ENCODE results near the gene LIX1L. TPM values are rescaled to one million over a fixed set of nuclear protein-coding genes. Genes with fewer than 3 reads are reported as not detected.

The LIX1L gene
- total and polyA plus RNA-seq, 2 of the 13 experiments (the other 11 are each of a cell fraction or from before 2014, with no cell fraction given), result 8.1 to 24.9 TPM

DNA sequence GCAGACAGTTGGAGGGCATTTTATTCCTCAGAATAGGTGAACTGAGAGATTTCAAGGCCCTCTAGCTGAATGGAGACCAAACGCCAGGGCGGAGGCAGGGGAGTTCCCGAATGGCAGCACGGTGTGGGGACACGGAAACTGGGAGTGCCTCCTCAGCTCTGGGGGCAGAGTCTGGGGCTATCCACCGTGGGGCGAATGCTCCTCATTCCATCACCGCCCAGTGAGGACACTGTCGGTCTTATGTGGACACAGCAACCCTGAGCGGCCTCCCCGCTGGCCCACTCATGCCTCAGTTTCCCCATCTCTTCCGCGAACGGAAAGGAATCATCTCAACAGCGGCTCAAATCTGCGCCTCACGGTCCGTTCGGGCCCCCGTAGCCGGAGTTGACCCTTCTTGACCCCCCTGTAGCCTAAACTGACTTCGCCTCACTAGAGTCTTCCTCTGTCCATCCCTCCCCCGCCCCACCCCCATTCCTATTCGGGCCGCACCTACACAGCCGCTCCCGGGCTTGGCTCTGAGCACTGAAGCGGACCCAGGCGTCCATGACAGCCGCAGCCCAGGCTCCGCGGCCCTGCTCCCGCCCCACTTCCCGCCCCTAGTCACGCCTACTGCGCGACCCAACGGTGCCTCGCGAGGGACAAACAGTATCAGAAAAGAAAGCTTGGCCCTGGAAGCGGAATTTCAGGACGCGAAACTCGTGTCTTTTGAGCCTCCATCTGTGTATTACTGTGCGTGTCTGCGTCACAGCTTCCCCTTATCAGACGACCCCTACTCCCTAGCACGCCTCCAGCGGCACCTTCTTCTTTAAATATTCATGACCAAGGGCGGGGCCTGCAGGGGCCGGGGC, 39.4 kb downstream of the LIX1L start, which contains the start of gene PEX11B (continued):
- TF ChIP-seq ZNF331 (CRISPR knock-in tag; IDR thresholded peaks at IDR 0.05) (no peak), ZNF747 (CRISPR knock-in tag; IDR thresholded peaks at IDR 0.05; ENCODE audit: borderline replicate concordance) (no peak), ZNF562 (CRISPR knock-in tag; IDR thresholded peaks at IDR 0.05; ENCODE audit: borderline replicate concordance) (no peak), ZNF160 (CRISPR knock-in tag; IDR thresholded peaks at IDR 0.05) (peak; percentile 64), ZNF737 (CRISPR knock-in tag; IDR thresholded peaks at IDR 0.05; ENCODE audit: borderline replicate concordance) (no peak), ZNF343 (CRISPR knock-in tag; IDR thresholded peaks at IDR 0.05) (no peak), ZFP90 (CRISPR knock-in tag; IDR thresholded peaks at IDR 0.05; ENCODE audit: borderline replicate concordance) (no peak), SATB2 (CRISPR knock-in tag; IDR thresholded peaks at IDR 0.05) (no peak), ZNF777 (CRISPR knock-in tag; IDR thresholded peaks at IDR 0.05) (no peak), ZNF607 (CRISPR knock-in tag; IDR thresholded peaks at IDR 0.05; ENCODE audit: borderline replicate concordance) (no peak), SP1 (IDR thresholded peaks at IDR 0.05) (no peak), SP1 (CRISPR knock-in tag; IDR thresholded peaks at IDR 0.05) (peak; percentile 84), ZNF34 (CRISPR knock-in tag; IDR thresholded peaks at IDR 0.05; ENCODE audit: borderline replicate concordance) (0 out of 2 replicates have a peak, but pooled peaks have one; percentile 70), SNAI1 (CRISPR knock-in tag; IDR thresholded peaks at IDR 0.05; ENCODE audit: borderline replicate concordance) (0 out of 2 replicates have a peak, but pooled peaks have one; percentile 40), RORA (CRISPR knock-in tag; IDR thresholded peaks at IDR 0.05) (no peak), THAP11 (CRISPR knock-in tag; IDR thresholded peaks at IDR 0.05) (peak; percentile 82)
- TF ChIP-seq, protein P1, sequence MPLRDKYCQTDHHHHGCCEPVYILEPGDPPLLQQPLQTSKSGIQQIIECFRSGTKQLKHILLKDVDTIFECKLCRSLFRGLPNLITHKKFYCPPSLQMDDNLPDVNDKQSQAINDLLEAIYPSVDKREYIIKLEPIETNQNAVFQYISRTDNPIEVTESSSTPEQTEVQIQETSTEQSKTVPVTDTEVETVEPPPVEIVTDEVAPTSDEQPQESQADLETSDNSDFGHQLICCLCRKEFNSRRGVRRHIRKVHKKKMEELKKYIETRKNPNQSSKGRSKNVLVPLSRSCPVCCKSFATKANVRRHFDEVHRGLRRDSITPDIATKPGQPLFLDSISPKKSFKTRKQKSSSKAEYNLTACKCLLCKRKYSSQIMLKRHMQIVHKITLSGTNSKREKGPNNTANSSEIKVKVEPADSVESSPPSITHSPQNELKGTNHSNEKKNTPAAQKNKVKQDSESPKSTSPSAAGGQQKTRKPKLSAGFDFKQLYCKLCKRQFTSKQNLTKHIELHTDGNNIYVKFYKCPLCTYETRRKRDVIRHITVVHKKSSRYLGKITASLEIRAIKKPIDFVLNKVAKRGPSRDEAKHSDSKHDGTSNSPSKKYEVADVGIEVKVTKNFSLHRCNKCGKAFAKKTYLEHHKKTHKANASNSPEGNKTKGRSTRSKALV (CRISPR knock-in tag; IDR thresholded peaks at IDR 0.05), result no peak
- TF ChIP-seq, protein P2, sequence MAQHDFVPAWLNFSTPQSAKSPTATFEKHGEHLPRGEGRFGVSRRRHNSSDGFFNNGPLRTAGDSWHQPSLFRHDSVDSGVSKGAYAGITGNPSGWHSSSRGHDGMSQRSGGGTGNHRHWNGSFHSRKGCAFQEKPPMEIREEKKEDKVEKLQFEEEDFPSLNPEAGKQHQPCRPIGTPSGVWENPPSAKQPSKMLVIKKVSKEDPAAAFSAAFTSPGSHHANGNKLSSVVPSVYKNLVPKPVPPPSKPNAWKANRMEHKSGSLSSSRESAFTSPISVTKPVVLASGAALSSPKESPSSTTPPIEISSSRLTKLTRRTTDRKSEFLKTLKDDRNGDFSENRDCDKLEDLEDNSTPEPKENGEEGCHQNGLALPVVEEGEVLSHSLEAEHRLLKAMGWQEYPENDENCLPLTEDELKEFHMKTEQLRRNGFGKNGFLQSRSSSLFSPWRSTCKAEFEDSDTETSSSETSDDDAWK (CRISPR knock-in tag; IDR thresholded peaks at IDR 0.05), result no peak
- TF ChIP-seq, protein P3, sequence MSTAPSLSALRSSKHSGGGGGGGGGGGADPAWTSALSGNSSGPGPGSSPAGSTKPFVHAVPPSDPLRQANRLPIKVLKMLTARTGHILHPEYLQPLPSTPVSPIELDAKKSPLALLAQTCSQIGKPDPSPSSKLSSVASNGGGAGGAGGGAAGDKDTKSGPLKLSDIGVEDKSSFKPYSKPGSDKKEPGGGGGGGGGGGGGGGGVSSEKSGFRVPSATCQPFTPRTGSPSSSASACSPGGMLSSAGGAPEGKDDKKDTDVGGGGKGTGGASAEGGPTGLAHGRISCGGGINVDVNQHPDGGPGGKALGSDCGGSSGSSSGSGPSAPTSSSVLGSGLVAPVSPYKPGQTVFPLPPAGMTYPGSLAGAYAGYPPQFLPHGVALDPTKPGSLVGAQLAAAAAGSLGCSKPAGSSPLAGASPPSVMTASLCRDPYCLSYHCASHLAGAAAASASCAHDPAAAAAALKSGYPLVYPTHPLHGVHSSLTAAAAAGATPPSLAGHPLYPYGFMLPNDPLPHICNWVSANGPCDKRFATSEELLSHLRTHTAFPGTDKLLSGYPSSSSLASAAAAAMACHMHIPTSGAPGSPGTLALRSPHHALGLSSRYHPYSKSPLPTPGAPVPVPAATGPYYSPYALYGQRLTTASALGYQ (CRISPR knock-in tag; IDR thresholded peaks at IDR 0.05), result peak; percentile 59; the same call in 1 of the 2 replicates
- TF ChIP-seq, protein P4, sequence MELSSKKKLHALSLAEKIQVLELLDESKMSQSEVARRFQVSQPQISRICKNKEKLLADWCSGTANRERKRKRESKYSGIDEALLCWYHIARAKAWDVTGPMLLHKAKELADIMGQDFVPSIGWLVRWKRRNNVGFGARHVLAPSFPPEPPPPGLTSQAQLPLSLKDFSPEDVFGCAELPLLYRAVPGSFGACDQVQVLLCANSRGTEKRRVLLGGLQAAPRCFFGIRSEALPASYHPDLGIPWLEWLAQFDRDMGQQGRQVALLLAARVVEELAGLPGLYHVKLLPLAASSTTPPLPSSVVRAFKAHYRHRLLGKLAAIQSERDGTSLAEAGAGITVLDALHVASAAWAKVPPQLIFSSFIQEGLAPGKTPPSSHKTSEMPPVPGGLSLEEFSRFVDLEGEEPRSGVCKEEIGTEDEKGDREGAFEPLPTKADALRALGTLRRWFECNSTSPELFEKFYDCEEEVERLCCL (CRISPR knock-in tag; IDR thresholded peaks at IDR 0.05; ENCODE audit: borderline replicate concordance), result no peak
- TF ChIP-seq, protein P5, sequence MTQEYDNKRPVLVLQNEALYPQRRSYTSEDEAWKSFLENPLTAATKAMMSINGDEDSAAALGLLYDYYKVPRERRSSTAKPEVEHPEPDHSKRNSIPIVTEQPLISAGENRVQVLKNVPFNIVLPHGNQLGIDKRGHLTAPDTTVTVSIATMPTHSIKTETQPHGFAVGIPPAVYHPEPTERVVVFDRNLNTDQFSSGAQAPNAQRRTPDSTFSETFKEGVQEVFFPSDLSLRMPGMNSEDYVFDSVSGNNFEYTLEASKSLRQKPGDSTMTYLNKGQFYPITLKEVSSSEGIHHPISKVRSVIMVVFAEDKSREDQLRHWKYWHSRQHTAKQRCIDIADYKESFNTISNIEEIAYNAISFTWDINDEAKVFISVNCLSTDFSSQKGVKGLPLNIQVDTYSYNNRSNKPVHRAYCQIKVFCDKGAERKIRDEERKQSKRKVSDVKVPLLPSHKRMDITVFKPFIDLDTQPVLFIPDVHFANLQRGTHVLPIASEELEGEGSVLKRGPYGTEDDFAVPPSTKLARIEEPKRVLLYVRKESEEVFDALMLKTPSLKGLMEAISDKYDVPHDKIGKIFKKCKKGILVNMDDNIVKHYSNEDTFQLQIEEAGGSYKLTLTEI (CRISPR knock-in tag; conservative IDR thresholded peaks at IDR 0.05), result no peak

All from HepG2 (cell line).